Activated naive CD4-positive, alpha-beta T cell treated with anti-CD3 and anti-CD28 coated beads for 36 hours (primary cell): ENCODE measurements around the gene PLP1. TPM values are rescaled to one million over a fixed set of nuclear protein-coding genes. Genes with fewer than 3 reads are reported as not detected.

ENCODE experiments used
- total RNA-seq, 2 experiments: library from RNA; stranded (reverse); gene quantifications; one replicate each; pipeline ENCODE4 v1.2.3, GENCODE V29; 2021

The PLP1 gene
- total RNA-seq, 2 experiments from 2014 or later, result not detected

Other genes starting within 250 kb of the PLP1 start
- gene TCEAL4, start 191.3 kb upstream of the PLP1 start, total RNA-seq, result 10 to 100 TPM; 13.1 to 14.2 TPM
- 1 to 10 TPM; 4.4 to 6.2 TPM for gene TCEAL3, start 168.9 kb upstream of the PLP1 start, total RNA-seq
- 1 to 10 TPM; 6.9 to 7.1 TPM for gene TCEAL1, start 147.9 kb upstream of the PLP1 start, total RNA-seq
- gene MORF4L2, start 90.1 kb upstream of the PLP1 start, total RNA-seq, result 100 to 1,000 TPM; 181 to 183 TPM
- gene TMEM31, start 65.9 kb upstream of the PLP1 start, total RNA-seq, result under 1 TPM in 1 of 2 experiments, not detected in 1; 0.31 TPM
- gene RAB9B, start 55.4 kb downstream of the PLP1 start, total RNA-seq, result under 1 TPM; 0.17 to 0.22 TPM
- 1 to 10 TPM; 7.2 to 8.6 TPM for gene TMSB15B, start 185.8 kb downstream of the PLP1 start, total RNA-seq
- not detected for gene H2BW1, start 236.9 kb downstream of the PLP1 start, total RNA-seq